Measurements from ENCODE around the gene INTS7. TPM values are rescaled to one million over a fixed set of nuclear protein-coding genes. Genes with fewer than 3 reads are reported as not detected.

Gene INTS7
- total RNA-seq, 2 experiments from 2014 or later = 2.9 to 3.2 TPM

DNA sequence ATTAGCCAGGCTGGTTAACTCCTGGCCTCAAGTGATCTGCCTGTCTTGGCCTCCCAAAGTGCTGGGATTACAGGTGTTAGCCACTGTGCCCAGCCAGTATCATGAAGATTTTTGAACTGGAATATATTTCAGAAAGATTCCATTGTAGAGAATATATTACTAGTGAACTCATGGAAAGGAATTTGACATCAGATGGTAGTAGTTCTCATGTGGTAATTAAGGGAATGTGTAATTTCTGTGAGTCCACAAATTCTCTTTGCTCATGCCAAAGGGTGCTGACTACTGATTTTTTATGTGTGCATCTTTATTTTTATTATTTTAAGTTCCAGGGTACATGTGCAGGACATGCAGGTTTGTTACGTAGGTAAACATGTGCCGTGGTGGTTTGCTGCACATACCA, 10.6 kb upstream of the INTS7 start:
- Mint-ChIP-seq H3K4me3 (no peak overlapping the region), H3K9me3 (no peaks in the 10 kb centered on the region), H3K27me3 (no peaks in the 10 kb centered on the region), H3K4me1 (ENCODE audit: low read depth) (peaks cover 2% of the 10 kb centered on the region), H3K27ac (no peak overlapping the region), H3K36me3 (ENCODE audit: low read depth) (no peaks in the 10 kb centered on the region)
- DNase-seq = no peak
- Histone ChIP-seq H3K27me3 (ENCODE audit: control insufficient read depth in 1 of 2, insufficient read depth in 2 of 2, low read length in 2 of 2) (no peaks in the 10 kb centered on the region), H3K9me3 (ENCODE audit: control insufficient read depth in 1 of 2, insufficient read depth in 1 of 2, low read length in 2 of 2) (no peaks in the 10 kb centered on the region), H3K27ac (ENCODE audit: low read depth in 1 of 2, low read length in 2 of 2) (no peak overlapping the region), H3K4me1 (ENCODE audit: insufficient read depth, low read length) (no peaks in the 10 kb centered on the region), H3K4me3 (ENCODE audit: low read length) (no peak overlapping the region), H3K36me3 (ENCODE audit: insufficient read depth, low read length) (no peaks in the 10 kb centered on the region)
- TF ChIP-seq, protein P1, sequence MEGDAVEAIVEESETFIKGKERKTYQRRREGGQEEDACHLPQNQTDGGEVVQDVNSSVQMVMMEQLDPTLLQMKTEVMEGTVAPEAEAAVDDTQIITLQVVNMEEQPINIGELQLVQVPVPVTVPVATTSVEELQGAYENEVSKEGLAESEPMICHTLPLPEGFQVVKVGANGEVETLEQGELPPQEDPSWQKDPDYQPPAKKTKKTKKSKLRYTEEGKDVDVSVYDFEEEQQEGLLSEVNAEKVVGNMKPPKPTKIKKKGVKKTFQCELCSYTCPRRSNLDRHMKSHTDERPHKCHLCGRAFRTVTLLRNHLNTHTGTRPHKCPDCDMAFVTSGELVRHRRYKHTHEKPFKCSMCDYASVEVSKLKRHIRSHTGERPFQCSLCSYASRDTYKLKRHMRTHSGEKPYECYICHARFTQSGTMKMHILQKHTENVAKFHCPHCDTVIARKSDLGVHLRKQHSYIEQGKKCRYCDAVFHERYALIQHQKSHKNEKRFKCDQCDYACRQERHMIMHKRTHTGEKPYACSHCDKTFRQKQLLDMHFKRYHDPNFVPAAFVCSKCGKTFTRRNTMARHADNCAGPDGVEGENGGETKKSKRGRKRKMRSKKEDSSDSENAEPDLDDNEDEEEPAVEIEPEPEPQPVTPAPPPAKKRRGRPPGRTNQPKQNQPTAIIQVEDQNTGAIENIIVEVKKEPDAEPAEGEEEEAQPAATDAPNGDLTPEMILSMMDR (IDR thresholded peaks at IDR 0.05) = no peak
- CTCF ChIA-PET = no interaction called here
- POLR2A ChIA-PET = no interaction called here
- intact Hi-C loops (cut with DNase I, micrococcal nuclease) = loop anchor here in 1 of 2 experiments (5.0 kb wide), 1 partner anchor 39 kb away; no protein-coding TSS in a partner anchor
- no peak for ATAC-seq (ENCODE audit: poor library complexity)

GRCh38 chr1:212044851-212045250, 9.5 kb upstream of the INTS7 start:
- no peak overlapping the region for H3K4me3 Mint-ChIP-seq
- TF ChIP-seq, protein P1 (IDR thresholded peaks at IDR 0.05) = no peak
- no peaks in the 10 kb centered on the region for H3K27me3 Mint-ChIP-seq
- ATAC-seq (ENCODE audit: poor library complexity) (no peak), DNase-seq (no peak)
- no peaks in the 10 kb centered on the region for H3K27me3 ChIP-seq (ENCODE audit: control insufficient read depth in 1 of 2, insufficient read depth in 2 of 2, low read length in 2 of 2)
- no peaks in the 10 kb centered on the region for H3K9me3 ChIP-seq (ENCODE audit: control insufficient read depth in 1 of 2, insufficient read depth in 1 of 2, low read length in 2 of 2)
- peaks cover 10% of the 10 kb centered on the region for H3K4me1 Mint-ChIP-seq (ENCODE audit: low read depth)
- no peaks in the 10 kb centered on the region for H3K4me1 ChIP-seq (ENCODE audit: insufficient read depth, low read length)
- intact Hi-C loops (cut with DNase I, micrococcal nuclease) = loop anchor here in 1 of 2 experiments (5.0 kb wide), 1 partner anchor 38 kb away; no protein-coding TSS in a partner anchor
- no peaks in the 10 kb centered on the region for H3K9me3 Mint-ChIP-seq
- no peak overlapping the region for H3K27ac Mint-ChIP-seq
- ChIA-PET POLR2A (interaction anchor here (1.4 kb wide), 1 partner anchor 241 kb away, joined by 3 read pairs; the partner anchor contains the start of gene PPP2R5A), CTCF (no interaction called here)
- H3K4me3 ChIP-seq (ENCODE audit: low read length) = no peak overlapping the region
- no peak overlapping the region for H3K27ac ChIP-seq (ENCODE audit: low read depth in 1 of 2, low read length in 2 of 2)
- H3K36me3 ChIP-seq (ENCODE audit: insufficient read depth, low read length) = no peaks in the 10 kb centered on the region
- no peaks in the 10 kb centered on the region for H3K36me3 Mint-ChIP-seq (ENCODE audit: low read depth)

DNA sequence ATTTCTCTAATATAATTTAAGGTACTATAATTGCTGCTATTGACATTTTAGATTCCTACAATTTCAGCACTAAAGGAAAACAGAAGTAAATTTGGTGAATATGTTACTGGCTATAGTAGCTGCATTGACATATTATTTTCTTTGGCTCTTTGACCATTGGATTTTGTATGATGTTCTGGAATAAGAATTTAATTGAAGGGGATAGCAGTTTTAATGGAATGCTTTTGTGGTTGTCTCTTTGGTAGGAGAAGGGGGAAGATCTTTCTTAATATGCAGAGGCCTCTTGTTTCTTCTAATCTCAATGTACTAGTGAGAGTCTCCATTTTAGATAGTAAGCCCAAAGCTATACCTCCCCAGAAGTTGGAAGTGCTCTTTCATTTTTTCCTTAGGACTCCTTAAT, 7.1 kb upstream of the INTS7 start:
- ATAC-seq (ENCODE audit: poor library complexity) = no peak

More for the DNA sequence above, 7.1 kb upstream of the INTS7 start:
- DNase-seq = no peak
- ChIA-PET POLR2A (no interaction called here), CTCF (no interaction called here)
- Histone ChIP-seq H3K4me1 (ENCODE audit: insufficient read depth, low read length) (no peaks in the 10 kb centered on the region), H3K4me3 (ENCODE audit: low read length) (no peak overlapping the region), H3K9me3 (ENCODE audit: control insufficient read depth in 1 of 2, insufficient read depth in 1 of 2, low read length in 2 of 2) (no peaks in the 10 kb centered on the region), H3K36me3 (ENCODE audit: insufficient read depth, low read length) (no peaks in the 10 kb centered on the region), H3K27ac (ENCODE audit: low read depth in 1 of 2, low read length in 2 of 2) (no peak overlapping the region), H3K27me3 (ENCODE audit: control insufficient read depth in 1 of 2, insufficient read depth in 2 of 2, low read length in 2 of 2) (no peaks in the 10 kb centered on the region)
- Mint-ChIP-seq H3K36me3 (ENCODE audit: low read depth) (no peaks in the 10 kb centered on the region), H3K27me3 (no peaks in the 10 kb centered on the region), H3K4me1 (ENCODE audit: low read depth) (peaks cover 10% of the 10 kb centered on the region), H3K27ac (no peak overlapping the region), H3K4me3 (no peak overlapping the region), H3K9me3 (no peaks in the 10 kb centered on the region)
- TF ChIP-seq, protein P1 (IDR thresholded peaks at IDR 0.05) = no peak
- intact Hi-C loops (cut with DNase I, micrococcal nuclease) = no loop called here

All from CD4-positive, alpha-beta T cell (primary cell).